DND-41 (cell line): ENCODE data around the gene HS2ST1.

Source experiments
- ATAC-seq: fragments of 200-7000 bp; cut with Tn5 transposase; 3 replicates; pipeline ENCODE4 v1.9.1; 2021; ENCODE audit warnings: low read depth; ENCODE audit not compliant: insufficient read depth
- DNase-seq: peaks from one replicate; pipeline ENCODE4 v3.0.0-alpha.2; 2020
- H2AFZ ChIP-seq: 2 replicates; pipeline ENCODE4 v1.6.0; 2012; ENCODE audit warnings: low read depth, low read length
- H3K27ac ChIP-seq: 2 replicates; pipeline ENCODE4 v1.5.1; 2012; ENCODE audit warnings: low read length, inconsistent platforms
- H3K27me3 ChIP-seq: fragments of 200-600 bp; sonication (generic); 2 replicates; pipeline ENCODE4 v1.6.0; 2012; ENCODE audit warnings: low read length, mild to moderate bottlenecking, inconsistent platforms; ENCODE audit not compliant: insufficient read depth, poor library complexity
- H3K36me3 ChIP-seq: 2 replicates; pipeline ENCODE4 v1.5.1; 2012; ENCODE audit warnings: low read length, inconsistent platforms; ENCODE audit not compliant: insufficient read depth
- H3K4me1 ChIP-seq: 2 replicates; pipeline ENCODE4 v1.5.1; 2012; ENCODE audit warnings: mild to moderate bottlenecking, low read length; ENCODE audit not compliant: insufficient read depth
- H3K4me2 ChIP-seq: 2 replicates; pipeline ENCODE4 v1.6.0; 2012; ENCODE audit warnings: mild to moderate bottlenecking, moderate library complexity, low read length, inconsistent platforms; ENCODE audit not compliant: insufficient read depth
- H3K4me3 ChIP-seq, 2 experiments: fragments of 200-600 bp in 1 of 2; shearing (Covaris generic) in 1 of 2; 2 replicates each; pipeline ENCODE4 v1.5.1; 2012 to 2016; ENCODE audit warnings: inconsistent platforms in 2 of 2, low read length in 2 of 2, mild to moderate bottlenecking in 2 of 2, low read depth in 1 of 2, moderate library complexity in 1 of 2
- H3K79me2 ChIP-seq: 2 replicates; pipeline ENCODE4 v1.6.0; 2012; ENCODE audit warnings: low read length, inconsistent platforms; ENCODE audit not compliant: insufficient read depth
- H3K9ac ChIP-seq: 2 replicates; pipeline ENCODE4 v1.6.0; 2012; ENCODE audit warnings: low read depth, mild to moderate bottlenecking, inconsistent platforms, low read length, moderate library complexity
- H3K9me3 ChIP-seq: 2 replicates; pipeline ENCODE4 v1.5.1; 2012; ENCODE audit warnings: low read length, moderate library complexity, mild to moderate bottlenecking, inconsistent platforms; ENCODE audit not compliant: insufficient read depth, severe bottlenecking
- H4K20me1 ChIP-seq: 2 replicates; pipeline ENCODE4 v1.6.0; 2012; ENCODE audit warnings: low read length; ENCODE audit not compliant: insufficient read depth
- CTCF ChIP-seq: IDR thresholded peaks from 2 replicates; pipeline ENCODE4 v1.5.1; 2012; ENCODE audit warnings: borderline replicate concordance, low read length, moderate library complexity, mild to moderate bottlenecking; ENCODE audit not compliant: poor library complexity, severe bottlenecking; ENCODE audit errors: extremely low read depth
- EZH2 ChIP-seq: IDR thresholded peaks from 3 replicates; pipeline ENCODE4 v1.6.1; 2012; ENCODE audit warnings: borderline replicate concordance, low read depth, mild to moderate bottlenecking, moderate library complexity, low read length, inconsistent platforms; ENCODE audit not compliant: severe bottlenecking

HS2ST1 gene

DNA sequence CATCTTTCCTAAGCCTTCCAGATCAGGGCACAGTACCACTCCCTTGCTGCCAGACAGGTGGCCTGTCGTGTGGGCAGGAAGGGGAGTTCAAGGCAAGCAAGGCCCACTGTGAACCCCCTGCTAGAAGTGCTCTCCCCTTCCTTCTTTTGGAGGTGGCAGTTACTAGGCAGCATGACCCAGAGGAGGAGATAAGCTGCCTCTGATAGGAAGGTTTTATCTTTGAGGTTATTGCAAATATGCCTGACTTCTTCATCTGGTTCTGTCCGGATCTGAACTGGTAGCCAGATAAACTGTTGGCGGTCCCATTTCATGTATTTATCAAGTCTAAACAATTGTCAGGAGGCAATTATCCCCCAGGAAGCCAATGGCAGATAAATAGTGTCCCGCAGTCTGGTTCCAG is 216.0 kb downstream of the HS2ST1 start:
- no peak for DNase-seq
- Histone ChIP-seq H3K27ac (no peak overlapping the region), H3K79me2 (no peaks in the 10 kb centered on the region), H3K4me1 (no peaks in the 10 kb centered on the region), H3K4me3 (no peak overlapping the region), H3K4me2 (no peak overlapping the region), H3K9me3 (no peaks in the 10 kb centered on the region), H3K36me3 (no peaks in the 10 kb centered on the region), H3K9ac (no peak overlapping the region), H2AFZ (no peak overlapping the region), H4K20me1 (no peaks in the 10 kb centered on the region), H3K27me3 (no peaks in the 10 kb centered on the region)
- ATAC-seq, result no peak
- TF ChIP-seq EZH2 (no peak), CTCF (no peak)

- peak; percentile 84 for TF ChIP-seq CTCF
- TF ChIP-seq EZH2, result no peak
- no peaks in the 10 kb centered on the region for H4K20me1 ChIP-seq
- H3K36me3 ChIP-seq, result no peaks in the 10 kb centered on the region
- H3K27me3 ChIP-seq, result no peaks in the 10 kb centered on the region
- H3K4me1 ChIP-seq, result no peaks in the 10 kb centered on the region
- H2AFZ ChIP-seq, result peak overlapping the region; percentile 36; the same call in 1 of the 2 replicates
- H3K9me3 ChIP-seq, result no peaks in the 10 kb centered on the region
- H3K9ac ChIP-seq, result no peak overlapping the region
- peak overlapping the region; percentile 49; the same call in 1 of the 2 replicates for H3K4me2 ChIP-seq
- no peak overlapping the region for H3K27ac ChIP-seq
- no peaks in the 10 kb centered on the region for H3K79me2 ChIP-seq
- peak; percentile 89 for ATAC-seq
- DNase-seq, result peak; percentile 53
- H3K4me3 ChIP-seq, result no peak overlapping the region
Observed at GRCh38 chr1:87131809-87132283, 217.4 kb downstream of the HS2ST1 start.

- no peak overlapping the region for H3K4me3 ChIP-seq
- no peaks in the 10 kb centered on the region for H3K79me2 ChIP-seq
- no peaks in the 10 kb centered on the region for H4K20me1 ChIP-seq
- no peaks in the 10 kb centered on the region for H3K36me3 ChIP-seq
- H2AFZ ChIP-seq, result peak overlapping the region; percentile 36; the same call in 1 of the 2 replicates
- H3K9ac ChIP-seq, result no peak overlapping the region
- no peaks in the 10 kb centered on the region for H3K9me3 ChIP-seq
- no peak for TF ChIP-seq CTCF
- no peak for TF ChIP-seq EZH2
- DNase-seq (no peak), ATAC-seq (no peak)
- no peak overlapping the region for H3K4me2 ChIP-seq
- no peaks in the 10 kb centered on the region for H3K27me3 ChIP-seq
- H3K27ac ChIP-seq, result no peak overlapping the region
- no peaks in the 10 kb centered on the region for H3K4me1 ChIP-seq
Observed at GRCh38 chr1:87132284-87132870, 217.9 kb downstream of the HS2ST1 start.
